Natural killer cell treated with Interleukin-12 subunit alpha and Interleukin-12 subunit beta and Interleukin-15 and Interleukin-18, amount 100 ng/mL, for 72 hours (primary cell): ENCODE measurements around the gene ANKRD1. TPM values are rescaled to one million over a fixed set of nuclear protein-coding genes. Genes with fewer than 3 reads are reported as not detected.

Experiments used
- ATAC-seq, 2 donors: fragments of 150-1000 bp; cut with Tn5 transposase in 1 of 2; sonication (Bioruptor Pico), chemical (Tn5 transposase) in 1 of 2; 2 replicates each; pipeline ENCODE4 v1.10.0; 2021
- DNase-seq: peaks from one replicate; pipeline ENCODE4 v3.0.0; 2022; ENCODE audit warnings: low spot score
- H3K27ac Mint-ChIP-seq, 2 donors: 1 replicate in 1 of 2; 2 replicates in 1 of 2; pipeline ENCODE4 v1.8.0; 2022; ENCODE audit warnings: mixed read lengths in 2 of 2, mild to moderate bottlenecking in 1 of 2, moderate library complexity in 1 of 2
- H3K27me3 Mint-ChIP-seq, 2 donors: 1 replicate in 1 of 2; 2 replicates in 1 of 2; pipeline ENCODE4 v1.8.0; 2022; ENCODE audit warnings: mixed read lengths in 2 of 2
- H3K36me3 Mint-ChIP-seq: one replicate; pipeline ENCODE4 v1.8.0; 2022; ENCODE audit warnings: mixed read lengths
- H3K4me1 Mint-ChIP-seq, 2 donors: 1 replicate in 1 of 2; 2 replicates in 1 of 2; pipeline ENCODE4 v1.8.0; 2022; ENCODE audit warnings: low read depth in 2 of 2, mixed read lengths in 2 of 2, mild to moderate bottlenecking in 1 of 2
- H3K4me3 Mint-ChIP-seq: one replicate; pipeline ENCODE4 v1.8.0; 2022; ENCODE audit warnings: mixed read lengths
- H3K9me3 Mint-ChIP-seq: 2 replicates; pipeline ENCODE4 v1.8.0; 2022; ENCODE audit warnings: mixed read lengths
- total RNA-seq, 2 donors: library from RNA; stranded (reverse); gene quantifications; one replicate each; pipeline ENCODE4 v1.2.3, GENCODE V29; 2022

ANKRD1 gene
- total RNA-seq, result not detected

- no peak within 1 kb of the TSS for H3K27ac Mint-ChIP-seq
- DNase-seq (no peak), ATAC-seq (no peak)
- no peak within 1 kb of the TSS for H3K4me3 Mint-ChIP-seq
- H3K36me3 Mint-ChIP-seq, result no peaks in the 10 kb centered on the region
- no peaks in the 10 kb centered on the region for H3K4me1 Mint-ChIP-seq
- H3K9me3 Mint-ChIP-seq, result no peaks in the 10 kb centered on the region
- peaks cover 20 to 46% of the 10 kb centered on the region in 2 donors for H3K27me3 Mint-ChIP-seq
Observed at GRCh38 chr10:90920986-90921666, at the start of gene ANKRD1. TSS of gene ANKRD1 (minus strand) at chr10:90921087. CDS start at chr10:90921027, 60 bp downstream.

- H3K27ac Mint-ChIP-seq, result no peak overlapping the region
- H3K4me3 Mint-ChIP-seq, result no peak overlapping the region
- ATAC-seq, result no peak
- no peaks in the 10 kb centered on the region for H3K9me3 Mint-ChIP-seq
- H3K36me3 Mint-ChIP-seq, result no peaks in the 10 kb centered on the region
- peaks cover 18 to 28% of the 10 kb centered on the region in 2 donors for H3K27me3 Mint-ChIP-seq
- H3K4me1 Mint-ChIP-seq, result no peaks in the 10 kb centered on the region
- no peak for DNase-seq
Observed at GRCh38 chr10:90969947-90970673, 49.2 kb upstream of the ANKRD1 start.

DNA sequence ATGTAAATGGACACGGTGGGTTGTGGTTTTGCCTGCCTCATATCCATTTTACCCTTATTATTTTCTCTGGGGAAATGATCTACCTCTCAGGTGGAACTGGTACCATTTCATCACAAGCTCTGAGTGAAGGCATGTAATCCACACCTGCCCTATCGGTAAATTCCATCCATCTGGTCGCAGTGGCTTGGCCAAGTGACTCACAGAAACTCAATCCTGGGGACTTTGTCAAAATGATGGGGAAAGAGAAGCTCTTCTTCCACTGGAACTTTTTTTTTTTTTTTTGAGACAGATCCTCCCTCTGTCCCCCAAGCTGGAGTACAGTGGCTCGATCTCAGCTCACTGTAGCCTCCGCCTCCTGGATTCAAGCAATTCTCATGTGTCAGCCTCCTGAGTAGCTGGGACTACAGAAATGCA, 48.2 kb upstream of the ANKRD1 start:
- no peak overlapping the region for H3K27ac Mint-ChIP-seq
- no peaks in the 10 kb centered on the region for H3K9me3 Mint-ChIP-seq
- no peaks in the 10 kb centered on the region for H3K36me3 Mint-ChIP-seq
- ATAC-seq, result no peak
- H3K4me3 Mint-ChIP-seq, result no peak overlapping the region
- H3K4me1 Mint-ChIP-seq, result no peaks in the 10 kb centered on the region
- H3K27me3 Mint-ChIP-seq, result peaks cover 14 to 28% of the 10 kb centered on the region in 2 donors
- DNase-seq, result no peak

DNA sequence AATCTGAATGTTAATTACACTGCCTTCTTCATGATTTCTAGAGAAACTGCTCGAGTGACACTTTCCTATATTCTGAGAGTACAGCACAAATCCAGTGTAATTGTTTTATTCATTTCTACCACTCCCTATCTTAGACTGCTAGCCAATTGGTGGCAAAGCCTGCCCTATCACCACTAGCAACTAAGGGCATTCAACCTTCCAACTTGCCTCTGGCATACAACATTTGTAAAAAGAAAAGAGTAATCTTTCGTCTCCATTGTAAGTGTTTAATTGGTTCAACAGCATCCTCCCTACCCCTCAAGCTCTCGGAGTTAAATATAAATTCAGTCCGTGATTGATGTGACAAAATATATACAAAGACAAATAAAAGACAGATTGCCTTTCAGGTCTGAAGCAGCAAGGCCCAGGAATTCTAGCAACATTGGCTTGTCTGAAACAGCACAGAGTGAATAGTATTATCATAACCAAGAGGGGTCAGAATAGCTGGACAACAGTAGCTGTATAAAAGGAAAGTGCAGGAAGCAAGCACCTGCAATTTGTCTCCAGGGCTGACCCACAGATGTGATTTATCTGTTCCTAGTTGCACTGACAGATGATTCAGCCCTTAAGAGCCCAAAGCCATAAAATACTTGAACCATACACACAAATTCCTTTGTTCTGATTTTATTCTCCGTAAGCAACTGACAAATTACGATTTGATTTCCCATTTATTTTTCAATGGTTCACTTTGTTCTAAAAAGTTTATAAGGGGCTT, 47.6 kb upstream of the ANKRD1 start:
- Mint-ChIP-seq H3K4me3 (no peak overlapping the region), H3K9me3 (no peaks in the 10 kb centered on the region), H3K36me3 (no peaks in the 10 kb centered on the region), H3K4me1 (no peaks in the 10 kb centered on the region), H3K27me3 (peaks cover 13 to 23% of the 10 kb centered on the region in 2 donors), H3K27ac (no peak overlapping the region)
- no peak for DNase-seq
- ATAC-seq, result no peak

DNA sequence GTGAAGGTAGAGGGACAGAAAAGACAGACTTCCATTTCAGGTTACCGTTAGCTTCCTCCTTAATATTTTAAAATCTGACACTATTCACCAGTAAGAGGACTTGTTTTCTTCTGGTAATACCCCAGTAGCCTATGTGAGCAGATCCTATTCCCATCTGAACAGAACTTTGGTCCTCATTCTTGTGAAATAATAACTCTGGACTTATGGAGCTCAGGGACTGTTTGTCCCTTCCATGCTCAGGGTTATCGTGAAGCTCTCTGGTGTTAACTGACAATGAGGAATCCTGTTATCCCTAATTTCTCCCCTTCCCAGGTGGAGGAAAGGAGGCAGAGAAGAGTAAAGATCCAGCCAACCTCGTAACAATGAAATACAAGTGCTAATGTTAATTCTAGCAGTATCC, 47.0 kb upstream of the ANKRD1 start:
- no peak overlapping the region for H3K4me3 Mint-ChIP-seq
- H3K27me3 Mint-ChIP-seq, result peaks cover 8 to 17% of the 10 kb centered on the region in 2 donors
- H3K9me3 Mint-ChIP-seq, result no peaks in the 10 kb centered on the region
- no peaks in the 10 kb centered on the region for H3K36me3 Mint-ChIP-seq
- no peak for ATAC-seq
- no peak overlapping the region for H3K27ac Mint-ChIP-seq
- H3K4me1 Mint-ChIP-seq, result no peaks in the 10 kb centered on the region
- no peak for DNase-seq

DNA sequence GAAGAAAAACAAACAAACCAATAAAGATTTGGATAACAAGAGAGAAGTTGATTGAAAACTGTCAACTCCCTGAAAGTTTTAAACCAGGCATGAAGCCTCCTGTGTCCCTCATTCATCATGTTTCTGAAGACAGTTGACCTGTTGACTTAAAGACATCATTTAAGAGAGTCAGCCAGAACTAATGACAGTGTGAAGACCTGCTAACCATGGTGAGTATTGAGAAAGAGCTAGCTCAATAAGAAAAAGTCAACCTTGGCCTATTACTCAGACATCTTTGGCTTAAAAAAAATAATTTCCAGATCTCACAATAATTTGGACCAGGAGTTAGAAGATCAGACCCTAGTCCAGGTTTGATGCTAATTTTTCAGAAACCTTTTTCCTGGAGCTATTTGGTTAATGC, 45.3 kb upstream of the ANKRD1 start:
- no peaks in the 10 kb centered on the region for H3K9me3 Mint-ChIP-seq
- no peaks in the 10 kb centered on the region for H3K36me3 Mint-ChIP-seq
- H3K27ac Mint-ChIP-seq, result no peak overlapping the region
- peaks cover 10 to 18% of the 10 kb centered on the region in 2 donors for H3K27me3 Mint-ChIP-seq
- no peak for ATAC-seq
- DNase-seq, result no peak
- H3K4me1 Mint-ChIP-seq, result no peaks in the 10 kb centered on the region
- no peak overlapping the region for H3K4me3 Mint-ChIP-seq

- Mint-ChIP-seq H3K27me3 (peaks cover 11 to 22% of the 10 kb centered on the region in 2 donors), H3K9me3 (no peaks in the 10 kb centered on the region), H3K4me3 (no peak overlapping the region), H3K27ac (no peak overlapping the region), H3K36me3 (no peaks in the 10 kb centered on the region), H3K4me1 (no peaks in the 10 kb centered on the region)
- ATAC-seq (no peak), DNase-seq (no peak)
Observed at GRCh38 chr10:90965720-90966119, 44.8 kb upstream of the ANKRD1 start.

GRCh38 chr10:90964781-90965465, 44.0 kb upstream of the ANKRD1 start:
- Mint-ChIP-seq H3K27me3 (peaks cover 12 to 23% of the 10 kb centered on the region in 2 donors), H3K4me1 (no peaks in the 10 kb centered on the region), H3K36me3 (no peaks in the 10 kb centered on the region), H3K4me3 (no peak overlapping the region), H3K27ac (no peak overlapping the region), H3K9me3 (no peaks in the 10 kb centered on the region)
- no peak for ATAC-seq
- DNase-seq, result no peak

DNA sequence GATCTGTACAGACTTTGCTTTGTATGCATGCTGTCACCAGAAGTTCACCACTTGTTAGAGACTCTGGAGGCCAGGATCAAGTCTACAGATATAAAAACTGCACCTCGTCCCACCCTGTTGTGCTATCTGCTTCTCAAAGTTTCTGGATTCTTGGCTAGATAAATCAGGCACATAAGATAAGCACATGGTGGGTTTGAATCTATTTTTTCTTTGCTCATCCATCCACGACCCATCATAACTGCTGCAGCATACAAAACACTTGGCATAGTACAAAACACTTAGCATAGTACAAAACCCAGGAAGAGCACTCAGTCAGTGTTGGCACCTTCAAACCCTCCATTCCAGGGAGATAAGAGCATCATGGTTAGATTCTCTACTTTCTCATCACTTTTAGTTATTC, 42.4 kb upstream of the ANKRD1 start:
- Mint-ChIP-seq H3K27ac (no peak overlapping the region), H3K4me1 (no peaks in the 10 kb centered on the region), H3K36me3 (no peaks in the 10 kb centered on the region), H3K4me3 (no peak overlapping the region), H3K9me3 (no peaks in the 10 kb centered on the region), H3K27me3 (peaks cover 12 to 19% of the 10 kb centered on the region in 2 donors)
- ATAC-seq, result no peak
- no peak for DNase-seq

- H3K27ac Mint-ChIP-seq, result no peak overlapping the region
- H3K4me3 Mint-ChIP-seq, result no peak overlapping the region
- peaks cover 9 to 16% of the 10 kb centered on the region in 2 donors for H3K27me3 Mint-ChIP-seq
- peak in 1 of 2 donors; percentile 28 for ATAC-seq
- no peaks in the 10 kb centered on the region for H3K4me1 Mint-ChIP-seq
- DNase-seq, result no peak
- H3K9me3 Mint-ChIP-seq, result no peaks in the 10 kb centered on the region
- H3K36me3 Mint-ChIP-seq, result no peaks in the 10 kb centered on the region
Observed at GRCh38 chr10:90960355-90960814, 39.5 kb upstream of the ANKRD1 start.

DNA sequence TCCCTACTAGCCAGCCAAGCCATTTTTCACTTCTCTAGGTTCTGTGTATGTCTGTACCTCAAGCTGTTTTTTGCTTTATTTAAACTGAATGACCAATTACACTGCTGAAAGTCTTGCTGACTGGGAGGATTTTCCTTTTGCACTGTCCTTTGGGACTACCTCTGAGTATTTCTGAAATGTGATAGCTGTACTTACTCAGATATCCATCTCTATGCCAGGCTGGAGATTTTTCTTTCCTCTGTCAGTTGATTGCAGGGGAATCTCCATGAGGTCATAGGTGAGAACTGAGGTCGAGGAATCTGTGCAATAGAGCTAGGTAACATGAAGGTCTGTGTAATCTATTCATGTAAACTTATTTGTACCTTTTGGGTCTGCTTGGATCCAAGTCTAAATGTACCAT, 38.9 kb upstream of the ANKRD1 start:
- Mint-ChIP-seq H3K4me1 (no peaks in the 10 kb centered on the region), H3K4me3 (no peak overlapping the region), H3K27ac (no peak overlapping the region), H3K9me3 (no peaks in the 10 kb centered on the region), H3K27me3 (peaks cover 9 to 16% of the 10 kb centered on the region in 2 donors), H3K36me3 (no peaks in the 10 kb centered on the region)
- ATAC-seq (no peak), DNase-seq (no peak)

- H3K27me3 Mint-ChIP-seq, result peaks cover 12 to 21% of the 10 kb centered on the region in 2 donors
- no peaks in the 10 kb centered on the region for H3K9me3 Mint-ChIP-seq
- no peak for DNase-seq
- ATAC-seq, result no peak
- H3K27ac Mint-ChIP-seq, result no peak overlapping the region
- H3K36me3 Mint-ChIP-seq, result no peaks in the 10 kb centered on the region
- H3K4me1 Mint-ChIP-seq, result no peaks in the 10 kb centered on the region
- H3K4me3 Mint-ChIP-seq, result no peak overlapping the region
Observed at GRCh38 chr10:90958781-90959180, 37.9 kb upstream of the ANKRD1 start.
